ENCODE results near the gene KCNJ3. TPM values are rescaled to one million over a fixed set of nuclear protein-coding genes. Genes with fewer than 3 reads are reported as not detected.

The KCNJ3 gene
- total RNA-seq, 1 experiment from 2014 or later, result 0.31 TPM

- TF ChIP-seq GRHL2 (CRISPR knock-in tag; IDR thresholded peaks at IDR 0.05; ENCODE audit: insufficient replicate concordance, severe bottlenecking) (no peak), TEAD1 (CRISPR knock-in tag; IDR thresholded peaks at IDR 0.05) (no peak)
These were observed 9.6 kb downstream of the KCNJ3 start (continued) for GRCh38 chr2:154707994-154708575.

DNA sequence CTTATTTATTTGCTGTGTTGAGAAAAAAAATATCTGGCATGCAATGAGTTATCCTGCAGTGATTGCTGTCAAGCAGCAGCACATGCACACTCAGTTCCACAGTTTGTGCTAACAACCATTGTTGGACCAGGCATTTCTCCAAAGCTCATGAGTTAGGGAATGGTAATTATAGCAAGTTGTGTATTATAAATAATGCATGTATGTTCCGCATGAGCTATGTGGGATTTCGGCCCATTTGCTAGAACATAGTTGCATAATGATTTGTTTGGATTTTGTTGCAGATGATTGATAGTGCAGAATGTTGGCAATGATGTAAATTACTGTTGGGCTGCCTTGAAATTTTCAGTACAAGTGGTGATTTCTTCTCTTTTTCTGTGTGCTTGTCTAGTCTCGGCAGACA is 10.7 kb downstream of the KCNJ3 start:
- Mint-ChIP-seq H3K4me1 (peaks cover 15% of the 10 kb centered on the region), H3K4me3 (no peak overlapping the region), H3K27ac (no peak overlapping the region), H3K9me3 (no peaks in the 10 kb centered on the region), H3K36me3 (no peaks in the 10 kb centered on the region), H3K27me3 (ENCODE audit: low read depth) (no peaks in the 10 kb centered on the region)
- ChIA-PET POLR2A (no interaction called here), CTCF (no interaction called here)
- no peak for ATAC-seq
- DNase-seq (ENCODE audit: low spot score), result no peak
- TF ChIP-seq TEAD1 (CRISPR knock-in tag; IDR thresholded peaks at IDR 0.05) (no peak), ATF6 (CRISPR knock-in tag; IDR thresholded peaks at IDR 0.05) (no peak)
- TF ChIP-seq, protein P1, sequence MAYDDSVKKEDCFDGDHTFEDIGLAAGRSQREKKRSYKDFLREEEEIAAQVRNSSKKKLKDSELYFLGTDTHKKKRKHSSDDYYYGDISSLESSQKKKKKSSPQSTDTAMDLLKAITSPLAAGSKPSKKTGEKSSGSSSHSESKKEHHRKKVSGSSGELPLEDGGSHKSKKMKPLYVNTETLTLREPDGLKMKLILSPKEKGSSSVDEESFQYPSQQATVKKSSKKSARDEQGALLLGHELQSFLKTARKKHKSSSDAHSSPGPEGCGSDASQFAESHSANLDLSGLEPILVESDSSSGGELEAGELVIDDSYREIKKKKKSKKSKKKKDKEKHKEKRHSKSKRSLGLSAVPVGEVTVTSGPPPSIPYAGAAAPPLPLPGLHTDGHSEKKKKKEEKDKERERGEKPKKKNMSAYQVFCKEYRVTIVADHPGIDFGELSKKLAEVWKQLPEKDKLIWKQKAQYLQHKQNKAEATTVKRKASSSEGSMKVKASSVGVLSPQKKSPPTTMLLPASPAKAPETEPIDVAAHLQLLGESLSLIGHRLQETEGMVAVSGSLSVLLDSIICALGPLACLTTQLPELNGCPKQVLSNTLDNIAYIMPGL (CRISPR knock-in tag; IDR thresholded peaks at IDR 0.05), result no peak

DNA sequence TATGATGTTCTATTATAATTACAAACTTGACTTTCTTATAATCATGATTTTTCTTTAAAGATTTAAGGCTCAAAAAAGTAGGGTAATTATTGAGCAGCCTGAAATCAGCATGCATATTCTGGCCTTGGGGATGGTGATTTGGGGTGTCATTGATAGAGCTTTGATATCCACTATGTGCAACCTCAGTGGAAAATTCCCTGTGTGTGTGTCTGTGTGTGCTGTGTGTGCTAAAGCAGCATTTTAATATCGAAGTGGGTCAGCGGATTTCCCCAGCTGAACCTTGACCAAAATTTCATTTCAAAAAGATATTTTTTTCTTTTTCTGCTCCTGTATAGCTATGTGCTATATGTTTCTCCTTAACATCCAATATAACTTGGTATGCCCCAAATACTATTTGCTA is 11.6 kb downstream of the KCNJ3 start:
- Mint-ChIP-seq H3K9me3 (no peaks in the 10 kb centered on the region), H3K27ac (no peak overlapping the region), H3K27me3 (ENCODE audit: low read depth) (no peaks in the 10 kb centered on the region), H3K4me1 (peaks cover 16% of the 10 kb centered on the region), H3K4me3 (no peak overlapping the region), H3K36me3 (no peaks in the 10 kb centered on the region)
- TF ChIP-seq MYBL2 (CRISPR knock-in tag; IDR thresholded peaks at IDR 0.05) (no peak), NR2C2 (CRISPR knock-in tag; IDR thresholded peaks at IDR 0.05) (no peak), ZNF317 (CRISPR knock-in tag; IDR thresholded peaks at IDR 0.05; ENCODE audit: borderline replicate concordance, low read depth) (no peak), ATF1 (CRISPR knock-in tag; IDR thresholded peaks at IDR 0.05) (no peak), AFF4 (CRISPR knock-in tag; IDR thresholded peaks at IDR 0.05; ENCODE audit: borderline replicate concordance) (no peak)
- TF ChIP-seq, protein P2, sequence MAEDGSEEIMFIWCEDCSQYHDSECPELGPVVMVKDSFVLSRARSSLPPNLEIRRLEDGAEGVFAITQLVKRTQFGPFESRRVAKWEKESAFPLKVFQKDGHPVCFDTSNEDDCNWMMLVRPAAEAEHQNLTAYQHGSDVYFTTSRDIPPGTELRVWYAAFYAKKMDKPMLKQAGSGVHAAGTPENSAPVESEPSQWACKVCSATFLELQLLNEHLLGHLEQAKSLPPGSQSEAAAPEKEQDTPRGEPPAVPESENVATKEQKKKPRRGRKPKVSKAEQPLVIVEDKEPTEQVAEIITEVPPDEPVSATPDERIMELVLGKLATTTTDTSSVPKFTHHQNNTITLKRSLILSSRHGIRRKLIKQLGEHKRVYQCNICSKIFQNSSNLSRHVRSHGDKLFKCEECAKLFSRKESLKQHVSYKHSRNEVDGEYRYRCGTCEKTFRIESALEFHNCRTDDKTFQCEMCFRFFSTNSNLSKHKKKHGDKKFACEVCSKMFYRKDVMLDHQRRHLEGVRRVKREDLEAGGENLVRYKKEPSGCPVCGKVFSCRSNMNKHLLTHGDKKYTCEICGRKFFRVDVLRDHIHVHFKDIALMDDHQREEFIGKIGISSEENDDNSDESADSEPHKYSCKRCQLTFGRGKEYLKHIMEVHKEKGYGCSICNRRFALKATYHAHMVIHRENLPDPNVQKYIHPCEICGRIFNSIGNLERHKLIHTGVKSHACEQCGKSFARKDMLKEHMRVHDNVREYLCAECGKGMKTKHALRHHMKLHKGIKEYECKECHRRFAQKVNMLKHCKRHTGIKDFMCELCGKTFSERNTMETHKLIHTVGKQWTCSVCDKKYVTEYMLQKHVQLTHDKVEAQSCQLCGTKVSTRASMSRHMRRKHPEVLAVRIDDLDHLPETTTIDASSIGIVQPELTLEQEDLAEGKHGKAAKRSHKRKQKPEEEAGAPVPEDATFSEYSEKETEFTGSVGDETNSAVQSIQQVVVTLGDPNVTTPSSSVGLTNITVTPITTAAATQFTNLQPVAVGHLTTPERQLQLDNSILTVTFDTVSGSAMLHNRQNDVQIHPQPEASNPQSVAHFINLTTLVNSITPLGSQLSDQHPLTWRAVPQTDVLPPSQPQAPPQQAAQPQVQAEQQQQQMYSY (CRISPR knock-in tag; IDR thresholded peaks at IDR 0.05), result no peak
- ATAC-seq (no peak), DNase-seq (ENCODE audit: low spot score) (no peak)
- ChIA-PET CTCF (no interaction called here), POLR2A (no interaction called here)

Measured in WTC11 (cell line).